Uterus (tissue), 4 donors: ENCODE results near the gene KSR2. TPM values are rescaled to one million over a fixed set of nuclear protein-coding genes. Genes with fewer than 3 reads are reported as not detected.

Source experiments
- DNase-seq, 2 donors: peaks; one replicate each; pipeline ENCODE4 v3.0.0-alpha.2; 2019 to 2020
- H3K27ac ChIP-seq, 2 donors: fragments of 200-600 bp; sonication (generic); 1 replicate in 1 of 2; 2 replicates in 1 of 2; pipeline ENCODE4 v1.5.1; 2016 to 2018
- H3K27me3 ChIP-seq, 2 donors: fragments of 200-600 bp; sonication (generic); one replicate each; pipeline ENCODE4 v1.5.1; 2018 to 2019; ENCODE audit warnings: control low read depth in 1 of 2
- H3K36me3 ChIP-seq, 2 donors: fragments of 200-600 bp; sonication (generic); one replicate each; pipeline ENCODE4 v1.5.1; 2019; ENCODE audit warnings: control low read depth in 1 of 2
- H3K4me1 ChIP-seq, 2 donors: fragments of 200-600 bp; sonication (generic); one replicate each; pipeline ENCODE4 v1.5.1; 2018 to 2019; ENCODE audit warnings: control low read depth in 1 of 2
- H3K4me3 ChIP-seq, 2 donors: fragments of 200-600 bp; sonication (generic); 1 replicate in 1 of 2; 2 replicates in 1 of 2; pipeline ENCODE4 v1.5.1; 2018 to 2019; ENCODE audit warnings: mild to moderate bottlenecking in 1 of 2
- H3K9me3 ChIP-seq, 2 donors: fragments of 200-600 bp; sonication (generic); one replicate each; pipeline ENCODE4 v1.5.1; 2019; ENCODE audit warnings: control low read depth in 1 of 2
- CTCF ChIP-seq, 4 experiments: fragments of 200-600 bp in 2 of 4; fragments of 450-650 bp in 2 of 4; sonication (generic) in 2 of 4; IDR thresholded peaks; one replicate each; pipeline ENCODE4 v1.5.1; 2016 to 2019; ENCODE audit warnings: antibody characterized with exemption in 4 of 4, mild to moderate bottlenecking in 2 of 4, moderate library complexity in 1 of 4
- POLR2A ChIP-seq, 2 donors: fragments of 450-650 bp; IDR thresholded peaks; one replicate each; pipeline ENCODE4 v1.6.1; 2016; ENCODE audit warnings: antibody characterized with exemption in 2 of 2, mild to moderate bottlenecking in 1 of 2, moderate library complexity in 1 of 2
- intact Hi-C: fragments of 100-400 bp; cut with DNase I; formaldehyde crosslinking; loops from one replicate; pipeline ENCODE4 v1.15.1; 2023; ENCODE audit warnings: low total_unique reads
- total RNA-seq, 4 donors: library from RNA; depleted of rRNA in 3 of 4; stranded (reverse); fragments of >200 nt in 3 of 4; gene quantifications; one replicate each; pipeline versions ENCODE4 v1.1.0 to v1.2.4, GENCODE V29; 2014 to 2023
- donor health status: DM: yes; HTN: yes; CAD: no.

The KSR2 gene
- total RNA-seq, 4 donors from 2014 or later: 0.03 to 0.28 TPM; not detected in 2

GRCh38 chr12:117583677-117584225 lies 385.0 kb downstream of the KSR2 start:
- H3K27ac ChIP-seq: no peak overlapping the region
- no peak for DNase-seq
- H3K9me3 ChIP-seq: no peaks in the 10 kb centered on the region
- TF ChIP-seq CTCF (IDR thresholded peaks at IDR 0.05) (no peak), POLR2A (IDR thresholded peaks at IDR 0.05) (no peak)
- no peaks in the 10 kb centered on the region for H3K36me3 ChIP-seq
- H3K4me1 ChIP-seq: no peaks in the 10 kb centered on the region
- H3K27me3 ChIP-seq: no peaks in the 10 kb centered on the region
- intact Hi-C loops: no loop called here
- no peak overlapping the region for H3K4me3 ChIP-seq

- H3K4me1 ChIP-seq: no peaks in the 10 kb centered on the region
- intact Hi-C loops: no loop called here
- H3K4me3 ChIP-seq: no peak overlapping the region
- DNase-seq: no peak
- no peaks in the 10 kb centered on the region for H3K27me3 ChIP-seq
- TF ChIP-seq POLR2A (IDR thresholded peaks at IDR 0.05) (no peak), CTCF (IDR thresholded peaks at IDR 0.05) (no peak)
- no peaks in the 10 kb centered on the region for H3K9me3 ChIP-seq
- H3K27ac ChIP-seq: no peak overlapping the region
- no peaks in the 10 kb centered on the region for H3K36me3 ChIP-seq
Observed at GRCh38 chr12:117583092-117583491, 385.7 kb downstream of the KSR2 start.

- H3K4me1 ChIP-seq: no peaks in the 10 kb centered on the region
- no peaks in the 10 kb centered on the region for H3K9me3 ChIP-seq
- no peak for DNase-seq
- intact Hi-C loops: no loop called here
- H3K27me3 ChIP-seq: no peaks in the 10 kb centered on the region
- TF ChIP-seq POLR2A (IDR thresholded peaks at IDR 0.05) (no peak), CTCF (IDR thresholded peaks at IDR 0.05) (no peak)
- H3K27ac ChIP-seq: no peak overlapping the region
- H3K4me3 ChIP-seq: no peak overlapping the region
- no peaks in the 10 kb centered on the region for H3K36me3 ChIP-seq
Observed at GRCh38 chr12:117582135-117582784, 386.5 kb downstream of the KSR2 start.

- peak; percentile 14 to 50 for DNase-seq
- H3K4me3 ChIP-seq: no peak overlapping the region
- intact Hi-C loops: no loop called here
- no peak for TF ChIP-seq CTCF (IDR thresholded peaks at IDR 0.05)
- TF ChIP-seq POLR2A (IDR thresholded peaks at IDR 0.05): no peak
- no peaks in the 10 kb centered on the region for H3K36me3 ChIP-seq
- no peaks in the 10 kb centered on the region for H3K9me3 ChIP-seq
- no peaks in the 10 kb centered on the region for H3K4me1 ChIP-seq
- H3K27me3 ChIP-seq: no peaks in the 10 kb centered on the region
- no peak overlapping the region for H3K27ac ChIP-seq
Observed at GRCh38 chr12:117580718-117581062, 388.1 kb downstream of the KSR2 start.

- TF ChIP-seq POLR2A (IDR thresholded peaks at IDR 0.05): no peak
- no peak for TF ChIP-seq CTCF (IDR thresholded peaks at IDR 0.05)
- Histone ChIP-seq H3K4me1 (no peaks in the 10 kb centered on the region), H3K36me3 (no peaks in the 10 kb centered on the region), H3K9me3 (no peaks in the 10 kb centered on the region), H3K4me3 (no peak overlapping the region), H3K27me3 (no peaks in the 10 kb centered on the region), H3K27ac (no peak overlapping the region)
- DNase-seq: no peak
- intact Hi-C loops: no loop called here
Observed at GRCh38 chr12:117580015-117580717, 388.6 kb downstream of the KSR2 start.
